ENCODE results near the gene GINS2. TPM values are rescaled to one million over a fixed set of nuclear protein-coding genes. Genes with fewer than 3 reads are reported as not detected.

The GINS2 gene
- total RNA-seq, 3 donors from 2014 or later: 0.66 to 3.1 (median 1.1) TPM

DNA sequence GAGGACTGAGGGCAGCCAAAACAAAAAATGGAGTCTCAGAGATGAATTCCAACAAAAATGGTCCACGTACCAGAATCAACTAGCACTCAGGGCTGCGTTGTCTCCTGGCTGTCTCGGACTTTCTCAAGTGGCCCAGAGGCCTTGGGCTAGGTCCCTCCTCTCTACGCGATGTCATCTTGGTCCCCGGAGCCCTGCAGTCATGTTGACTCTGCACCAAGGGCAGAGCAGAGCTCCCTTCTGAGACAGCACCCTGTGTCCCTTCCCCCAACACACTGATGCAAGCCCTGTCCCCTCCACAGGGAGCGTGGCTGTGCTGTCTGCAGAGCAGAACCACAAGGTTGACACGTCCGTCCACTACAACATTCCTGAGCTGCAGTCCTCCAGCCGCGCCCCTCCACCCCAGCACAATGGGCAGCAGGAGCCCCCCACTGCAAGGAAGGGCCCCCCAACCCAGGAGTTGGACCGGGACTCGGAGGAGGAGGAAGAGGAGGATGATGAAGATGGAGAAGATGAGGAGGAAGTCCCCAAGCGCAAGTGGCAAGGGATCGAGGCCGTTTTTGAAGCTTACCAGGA is 20.8 kb downstream of the GINS2 start:
- H3K36me3 ChIP-seq: peaks cover 8% of the 10 kb centered on the region
- TF ChIP-seq POLR2AphosphoS5 (IDR thresholded peaks at IDR 0.05): no peak
- TF ChIP-seq, protein P1, sequence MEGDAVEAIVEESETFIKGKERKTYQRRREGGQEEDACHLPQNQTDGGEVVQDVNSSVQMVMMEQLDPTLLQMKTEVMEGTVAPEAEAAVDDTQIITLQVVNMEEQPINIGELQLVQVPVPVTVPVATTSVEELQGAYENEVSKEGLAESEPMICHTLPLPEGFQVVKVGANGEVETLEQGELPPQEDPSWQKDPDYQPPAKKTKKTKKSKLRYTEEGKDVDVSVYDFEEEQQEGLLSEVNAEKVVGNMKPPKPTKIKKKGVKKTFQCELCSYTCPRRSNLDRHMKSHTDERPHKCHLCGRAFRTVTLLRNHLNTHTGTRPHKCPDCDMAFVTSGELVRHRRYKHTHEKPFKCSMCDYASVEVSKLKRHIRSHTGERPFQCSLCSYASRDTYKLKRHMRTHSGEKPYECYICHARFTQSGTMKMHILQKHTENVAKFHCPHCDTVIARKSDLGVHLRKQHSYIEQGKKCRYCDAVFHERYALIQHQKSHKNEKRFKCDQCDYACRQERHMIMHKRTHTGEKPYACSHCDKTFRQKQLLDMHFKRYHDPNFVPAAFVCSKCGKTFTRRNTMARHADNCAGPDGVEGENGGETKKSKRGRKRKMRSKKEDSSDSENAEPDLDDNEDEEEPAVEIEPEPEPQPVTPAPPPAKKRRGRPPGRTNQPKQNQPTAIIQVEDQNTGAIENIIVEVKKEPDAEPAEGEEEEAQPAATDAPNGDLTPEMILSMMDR (IDR thresholded peaks at IDR 0.05): no peak
- TF ChIP-seq POLR2A (IDR thresholded peaks at IDR 0.05): no peak
- H3K4me1 ChIP-seq: no peaks in the 10 kb centered on the region
- no peak overlapping the region for H3K27ac ChIP-seq
- H3K27me3 ChIP-seq: no peaks in the 10 kb centered on the region
- DNase-seq (ENCODE audit: low spot score in 2 of 2): peak in 1 of 2 donors; percentile 34
- no peak overlapping the region for H3K4me3 ChIP-seq
- no peaks in the 10 kb centered on the region for H3K9me3 ChIP-seq
- intact Hi-C loops (cut with DNase I; ENCODE audit: low total_unique reads): loop anchor here (10.0 kb wide), 1 partner anchor 77 kb away; no protein-coding TSS in a partner anchor

DNA sequence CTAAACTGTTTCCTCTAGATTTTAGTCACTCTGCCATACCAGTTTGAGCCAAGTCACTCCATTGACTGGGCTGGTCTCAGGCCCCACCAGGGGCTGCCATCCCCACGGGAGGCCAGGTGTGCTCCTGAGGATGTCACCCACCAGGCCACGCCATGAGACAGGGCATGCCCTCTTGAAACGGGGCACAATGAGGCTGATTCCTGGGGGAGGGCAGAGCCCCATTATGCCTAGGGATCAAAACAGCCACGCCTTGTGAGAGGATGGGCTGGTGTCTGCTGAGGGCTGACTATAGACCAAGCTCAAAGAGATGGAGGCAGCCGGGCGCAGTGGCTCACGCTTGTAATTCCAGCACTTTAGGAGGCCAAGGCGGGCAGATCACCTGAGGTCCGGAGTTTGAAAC is 21.5 kb downstream of the GINS2 start:
- Histone ChIP-seq H3K27ac (no peak overlapping the region), H3K4me3 (no peak overlapping the region), H3K9me3 (no peaks in the 10 kb centered on the region), H3K36me3 (peaks cover 8% of the 10 kb centered on the region), H3K4me1 (no peaks in the 10 kb centered on the region), H3K27me3 (no peaks in the 10 kb centered on the region)
- intact Hi-C loops (cut with DNase I; ENCODE audit: low total_unique reads): loop anchor here (10.0 kb wide), 1 partner anchor 78 kb away; no protein-coding TSS in a partner anchor
- TF ChIP-seq POLR2AphosphoS5 (IDR thresholded peaks at IDR 0.05): no peak
- no peak for TF ChIP-seq POLR2A (IDR thresholded peaks at IDR 0.05)
- TF ChIP-seq, protein P1 (IDR thresholded peaks at IDR 0.05): no peak
- DNase-seq (ENCODE audit: low spot score in 2 of 2): peak in 1 of 2 donors; percentile 45

DNA sequence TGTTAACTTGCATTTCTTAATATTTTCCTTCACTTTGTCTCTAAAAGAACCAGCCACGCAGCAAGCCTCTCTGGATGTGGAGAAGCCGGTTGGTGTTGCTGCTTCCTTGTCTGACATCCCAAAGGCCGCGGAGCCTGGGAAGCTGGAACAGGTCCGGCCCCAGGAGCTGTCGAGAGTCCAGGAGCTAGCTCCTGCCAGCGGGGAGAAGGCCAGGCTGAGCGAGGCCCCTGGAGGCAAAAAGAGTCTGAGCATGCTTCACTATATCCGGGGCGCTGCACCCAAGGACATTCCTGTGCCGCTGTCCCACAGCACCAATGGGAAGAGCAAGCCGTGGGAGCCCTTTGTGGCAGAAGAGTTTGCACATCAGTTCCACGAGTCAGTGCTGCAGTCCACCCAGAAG is 22.8 kb downstream of the GINS2 start:
- peak in 1 of 2 donors; percentile 46 for DNase-seq (ENCODE audit: low spot score in 2 of 2)
- H3K4me3 ChIP-seq: no peak overlapping the region
- H3K27me3 ChIP-seq: no peaks in the 10 kb centered on the region
- no peaks in the 10 kb centered on the region for H3K9me3 ChIP-seq
- intact Hi-C loops (cut with DNase I; ENCODE audit: low total_unique reads): loop anchor here (10.0 kb wide), 1 partner anchor 79 kb away; no protein-coding TSS in a partner anchor
- TF ChIP-seq POLR2A (IDR thresholded peaks at IDR 0.05) (no peak), POLR2AphosphoS5 (IDR thresholded peaks at IDR 0.05) (no peak)
- TF ChIP-seq, protein P1 (IDR thresholded peaks at IDR 0.05): no peak
- peaks cover 8% of the 10 kb centered on the region for H3K36me3 ChIP-seq
- H3K4me1 ChIP-seq: no peaks in the 10 kb centered on the region
- H3K27ac ChIP-seq: peak overlapping the region in 1 of 2 donors; percentile 40

DNA sequence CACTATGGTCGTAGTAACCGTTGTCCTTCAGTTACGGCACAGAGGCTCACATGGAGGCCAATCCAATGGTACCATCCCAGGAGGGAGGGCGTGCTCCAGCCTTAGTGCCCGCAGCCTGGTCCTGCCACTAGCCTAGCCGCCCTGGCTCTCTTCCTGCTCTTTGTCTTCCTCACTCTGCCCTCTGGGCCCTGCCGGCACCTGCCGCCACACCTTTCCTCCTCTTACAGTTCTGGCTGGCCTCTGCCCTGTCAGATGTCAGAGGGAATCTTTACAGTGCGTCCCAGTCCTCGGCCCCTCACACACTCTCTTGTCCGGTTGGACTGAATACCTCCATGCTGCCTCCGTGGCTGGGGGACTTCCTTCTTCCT is 23.4 kb downstream of the GINS2 start:
- TF ChIP-seq, protein P1 (IDR thresholded peaks at IDR 0.05): no peak
- TF ChIP-seq POLR2AphosphoS5 (IDR thresholded peaks at IDR 0.05): no peak
- no peak for TF ChIP-seq POLR2A (IDR thresholded peaks at IDR 0.05)
- H3K4me3 ChIP-seq: no peak overlapping the region
- DNase-seq (ENCODE audit: low spot score in 2 of 2): no peak
- peaks cover 8% of the 10 kb centered on the region for H3K36me3 ChIP-seq
- H3K27ac ChIP-seq: peak overlapping the region in 1 of 2 donors; percentile 40
- H3K9me3 ChIP-seq: no peaks in the 10 kb centered on the region
- intact Hi-C loops (cut with DNase I; ENCODE audit: low total_unique reads): loop anchor here (10.0 kb wide), 1 partner anchor 79 kb away; no protein-coding TSS in a partner anchor
- no peaks in the 10 kb centered on the region for H3K4me1 ChIP-seq
- no peaks in the 10 kb centered on the region for H3K27me3 ChIP-seq

DNA sequence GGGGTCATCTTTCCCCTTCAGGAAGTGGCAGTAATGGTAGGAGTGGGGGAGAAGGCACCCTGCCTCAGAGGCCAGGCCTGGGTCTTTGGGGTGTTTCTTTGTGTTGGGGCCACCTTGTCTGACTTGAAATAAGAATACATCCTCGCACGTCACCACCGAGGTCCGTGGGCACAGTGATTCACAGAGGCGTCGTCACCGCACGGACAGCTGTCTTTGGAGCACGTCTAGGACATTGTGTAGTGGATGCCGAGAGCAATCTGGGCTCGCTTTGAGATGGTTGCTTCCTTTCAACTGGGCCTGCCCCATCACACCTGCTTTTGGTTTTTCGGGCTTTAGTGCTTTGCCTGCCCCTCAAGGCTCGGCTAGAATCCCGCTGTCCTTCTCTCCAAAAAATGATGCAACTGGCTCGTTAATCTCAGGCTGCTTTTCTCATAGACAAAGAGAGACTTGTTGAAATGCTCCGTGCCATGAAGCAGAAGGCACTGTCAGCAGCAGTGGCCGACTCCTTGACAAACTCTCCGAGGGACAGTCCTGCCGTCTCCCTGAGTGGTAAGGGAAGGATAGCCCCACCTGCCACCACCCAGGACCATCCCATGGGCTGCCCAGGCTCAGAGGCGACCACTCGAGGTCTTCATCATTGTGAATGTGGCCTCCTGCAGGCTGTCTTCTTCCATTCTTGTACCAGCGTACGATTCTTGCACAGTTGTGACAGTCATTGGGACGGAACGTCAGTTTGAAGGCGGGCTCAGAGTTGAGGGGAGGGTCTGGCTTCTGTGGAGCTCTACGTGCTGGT is 24.0 kb downstream of the GINS2 start:
- H3K4me1 ChIP-seq: peaks cover 0 to 3% of the 10 kb centered on the region in 2 donors
- H3K36me3 ChIP-seq: peaks cover 8% of the 10 kb centered on the region
- H3K27me3 ChIP-seq: no peaks in the 10 kb centered on the region
- H3K9me3 ChIP-seq: no peaks in the 10 kb centered on the region
- TF ChIP-seq, protein P1 (IDR thresholded peaks at IDR 0.05): no peak
- no peak for TF ChIP-seq POLR2A (IDR thresholded peaks at IDR 0.05)
- no peak for TF ChIP-seq POLR2AphosphoS5 (IDR thresholded peaks at IDR 0.05)
- H3K4me3 ChIP-seq: no peak overlapping the region
- peak overlapping the region in 1 of 2 donors; percentile 40 for H3K27ac ChIP-seq
- intact Hi-C loops (cut with DNase I; ENCODE audit: low total_unique reads): loop anchor here (10.0 kb wide), 1 partner anchor 80 kb away; no protein-coding TSS in a partner anchor
- peak in 1 of 2 donors; percentile 40 for DNase-seq (ENCODE audit: low spot score in 2 of 2)

Measured in breast epithelium (tissue), 4 donors.